ENCODE results near the gene SUCO.

SUCO gene

GRCh38 chr1:172532700-172533512 is at the start of gene SUCO:
Gene SUCO (plus strand): TSS chr1:172533150. CDS start chr1:172533436, 286 bp downstream.
- TF ChIP-seq NFRKB (IDR thresholded peaks at IDR 0.05) (no peak), FOXM1 (IDR thresholded peaks at IDR 0.05; ENCODE audit: borderline replicate concordance) (no peak), HDGF (IDR thresholded peaks at IDR 0.05; ENCODE audit: borderline replicate concordance) (peak; percentile 99; the same call in 1 of the 2 replicates), L3MBTL2 (conservative IDR thresholded peaks at IDR 0.05) (0 out of 2 replicates have a peak, but pooled peaks have one; percentile 32)
- POLR2A ChIA-PET = interaction anchor here (0.6 to 1.5 kb wide), 13 partner anchors 9 to 187 kb away, joined by 3 to 11 read pairs (median 4); no protein-coding TSS in a partner anchor
- CTCF ChIA-PET = interaction anchor here (0.6 kb wide), 1 partner anchor 98 kb away, joined by 3 read pairs; no protein-coding TSS in a partner anchor
- DNase-seq (ENCODE audit: extremely low spot score) = peak; percentile 98

- TF ChIP-seq FOXK2 (IDR thresholded peaks at IDR 0.05) (no peak), TARDBP (IDR thresholded peaks at IDR 0.05) (no peak), NFRKB (IDR thresholded peaks at IDR 0.05) (no peak), ELF4 (IDR thresholded peaks at IDR 0.05) (no peak), ARNT (IDR thresholded peaks at IDR 0.05) (no peak), ZNF384 (IDR thresholded peaks at IDR 0.05) (no peak), SUZ12 (IDR thresholded peaks at IDR 0.05) (no peak), SP1 (IDR thresholded peaks at IDR 0.05) (no peak), FOXA1 (IDR thresholded peaks at IDR 0.05) (no peak), PKNOX1 (IDR thresholded peaks at IDR 0.05) (no peak), CTBP1 (IDR thresholded peaks at IDR 0.05; ENCODE audit: borderline replicate concordance) (no peak), FOXM1 (IDR thresholded peaks at IDR 0.05; ENCODE audit: borderline replicate concordance) (no peak), HDGF (IDR thresholded peaks at IDR 0.05; ENCODE audit: borderline replicate concordance) (no peak), BHLHE40 (IDR thresholded peaks at IDR 0.05; ENCODE audit: borderline replicate concordance) (no peak), LEF1 (IDR thresholded peaks at IDR 0.05; ENCODE audit: borderline replicate concordance) (no peak), L3MBTL2 (conservative IDR thresholded peaks at IDR 0.05) (no peak)
- ChIA-PET POLR2A (no interaction called here), CTCF (no interaction called here)
- no peak for DNase-seq (ENCODE audit: extremely low spot score)
Measured at GRCh38 chr1:172483448-172483847, 49.5 kb upstream of the SUCO start.

GRCh38 chr1:172484252-172484651 is 48.7 kb upstream of the SUCO start:
- no peak for DNase-seq (ENCODE audit: extremely low spot score)
- TF ChIP-seq SUZ12 (IDR thresholded peaks at IDR 0.05) (no peak), LEF1 (IDR thresholded peaks at IDR 0.05; ENCODE audit: borderline replicate concordance) (no peak), HDGF (IDR thresholded peaks at IDR 0.05; ENCODE audit: borderline replicate concordance) (no peak), TARDBP (IDR thresholded peaks at IDR 0.05) (no peak), ELF4 (IDR thresholded peaks at IDR 0.05) (no peak)
- ChIA-PET CTCF (no interaction called here), POLR2A (no interaction called here)

GRCh38 chr1:172485626-172486025 is 47.3 kb upstream of the SUCO start:
- POLR2A ChIA-PET = no interaction called here
- TF ChIP-seq PKNOX1 (IDR thresholded peaks at IDR 0.05) (no peak), SUZ12 (IDR thresholded peaks at IDR 0.05) (no peak), SP1 (IDR thresholded peaks at IDR 0.05) (no peak), FOXK2 (IDR thresholded peaks at IDR 0.05) (no peak), L3MBTL2 (conservative IDR thresholded peaks at IDR 0.05) (no peak), CTBP1 (IDR thresholded peaks at IDR 0.05; ENCODE audit: borderline replicate concordance) (no peak), ELF4 (IDR thresholded peaks at IDR 0.05) (no peak), ZNF384 (IDR thresholded peaks at IDR 0.05) (no peak), FOXA1 (IDR thresholded peaks at IDR 0.05) (no peak), NFRKB (IDR thresholded peaks at IDR 0.05) (no peak), HDGF (IDR thresholded peaks at IDR 0.05; ENCODE audit: borderline replicate concordance) (no peak)
- DNase-seq (ENCODE audit: extremely low spot score) = no peak
- CTCF ChIA-PET = no interaction called here

GRCh38 chr1:172486805-172487454 is 46.0 kb upstream of the SUCO start:
- DNase-seq (ENCODE audit: extremely low spot score) = no peak
- ChIA-PET CTCF (interaction anchor here (0.5 kb wide), 1 partner anchor 936 kb away, joined by 3 read pairs; no protein-coding TSS in a partner anchor), POLR2A (interaction anchor here (0.6 to 1.1 kb wide), 2 partner anchors 10 to 45 kb away, joined by 3 read pairs; no protein-coding TSS in a partner anchor)
- TF ChIP-seq FOXA1 (IDR thresholded peaks at IDR 0.05) (no peak), FOXM1 (IDR thresholded peaks at IDR 0.05; ENCODE audit: borderline replicate concordance) (no peak), PKNOX1 (IDR thresholded peaks at IDR 0.05) (no peak), CTBP1 (IDR thresholded peaks at IDR 0.05; ENCODE audit: borderline replicate concordance) (no peak)

GRCh38 chr1:172487550-172487949 is 45.4 kb upstream of the SUCO start:
- TF ChIP-seq FOXA1 (IDR thresholded peaks at IDR 0.05) (no peak), TARDBP (IDR thresholded peaks at IDR 0.05) (no peak), ELF4 (IDR thresholded peaks at IDR 0.05) (no peak)

More at GRCh38 chr1:172487550-172487949, 45.4 kb upstream of the SUCO start:
- DNase-seq (ENCODE audit: extremely low spot score) = no peak
- ChIA-PET CTCF (no interaction called here), POLR2A (interaction anchor here (0.6 to 1.1 kb wide), 2 partner anchors 10 to 45 kb away, joined by 3 read pairs; no protein-coding TSS in a partner anchor)

Measured in HEK293T (cell line).